Immature natural killer cell (primary cell): Measurements from ENCODE around the gene MPO. TPM values are rescaled to one million over a fixed set of nuclear protein-coding genes. Genes with fewer than 3 reads are reported as not detected.

Experiments
- DNase-seq, 3 donors: peaks; one replicate each; pipeline ENCODE4 v3.0.0; 2022; ENCODE audit warnings: mixed read lengths in 1 of 3
- H3K27ac Mint-ChIP-seq, 6 donors: one replicate each; pipeline ENCODE4 v1.8.0; 2020; ENCODE audit warnings: mixed read lengths in 6 of 6, mild to moderate bottlenecking in 5 of 6, inconsistent platforms in 4 of 6, moderate library complexity in 3 of 6
- H3K27me3 Mint-ChIP-seq, 3 donors: one replicate each; pipeline ENCODE4 v1.8.0; 2020 to 2021; ENCODE audit warnings: low read depth in 3 of 3, mild to moderate bottlenecking in 3 of 3, mixed read lengths in 3 of 3, moderate library complexity in 3 of 3, inconsistent platforms in 1 of 3
- H3K36me3 Mint-ChIP-seq, 3 donors: one replicate each; pipeline ENCODE4 v1.8.0; 2020; ENCODE audit warnings: mixed read lengths in 3 of 3, inconsistent platforms in 2 of 3, mild to moderate bottlenecking in 2 of 3
- H3K4me1 Mint-ChIP-seq, 2 donors: one replicate each; pipeline ENCODE4 v1.8.0; 2020; ENCODE audit warnings: inconsistent platforms in 2 of 2, mild to moderate bottlenecking in 2 of 2, mixed read lengths in 2 of 2, moderate library complexity in 1 of 2
- H3K4me3 Mint-ChIP-seq, 5 donors: one replicate each; pipeline ENCODE4 v1.8.0; 2020; ENCODE audit warnings: mild to moderate bottlenecking in 5 of 5, mixed read lengths in 5 of 5, inconsistent platforms in 3 of 5, moderate library complexity in 3 of 5
- H3K9me3 Mint-ChIP-seq, 6 donors: one replicate each; pipeline ENCODE4 v1.8.0; 2020; ENCODE audit warnings: mild to moderate bottlenecking in 6 of 6, mixed read lengths in 6 of 6, inconsistent platforms in 4 of 6, moderate library complexity in 3 of 6
- polyA plus RNA-seq, 3 donors: library from polyadenylated mRNA; unstranded; fragments of 300-500 nt; fragmentation: Illumina TruSeq; gene quantifications; one replicate each; pipeline ENCODE4 v1.2.3, GENCODE V29; 2021

The MPO gene
- polyA plus RNA-seq, 3 donors from 2014 or later: not detected

DNA sequence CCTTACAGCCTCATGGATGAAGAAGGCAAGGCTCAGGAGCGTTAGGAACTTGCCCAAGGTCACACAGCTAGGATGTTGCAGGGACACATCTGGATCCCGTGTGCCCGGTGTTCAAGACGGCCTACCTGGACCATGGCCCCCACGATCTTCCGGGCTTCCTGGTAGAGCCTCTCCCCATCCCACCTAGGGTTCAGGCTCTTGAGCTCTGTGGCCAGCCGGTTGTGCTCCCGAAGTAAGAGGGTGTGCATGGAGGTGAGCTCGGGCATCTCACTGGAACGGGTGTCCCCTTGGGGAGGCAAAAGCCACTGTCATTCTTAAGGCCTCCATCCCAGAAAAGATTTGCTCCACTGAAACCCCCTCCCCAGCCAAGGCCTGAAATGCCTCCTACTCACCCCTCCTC is 5.3 kb downstream of the MPO start:
- no peaks in the 10 kb centered on the region for H3K9me3 Mint-ChIP-seq
- DNase-seq: no peak
- H3K4me1 Mint-ChIP-seq: peaks cover 4 to 8% of the 10 kb centered on the region in 2 donors
- peaks cover 0 to 4% (median 3%) of the 10 kb centered on the region in 3 donors for H3K27me3 Mint-ChIP-seq
- H3K4me3 Mint-ChIP-seq: no peak overlapping the region
- H3K27ac Mint-ChIP-seq: no peak overlapping the region
- H3K36me3 Mint-ChIP-seq: no peaks in the 10 kb centered on the region

DNA sequence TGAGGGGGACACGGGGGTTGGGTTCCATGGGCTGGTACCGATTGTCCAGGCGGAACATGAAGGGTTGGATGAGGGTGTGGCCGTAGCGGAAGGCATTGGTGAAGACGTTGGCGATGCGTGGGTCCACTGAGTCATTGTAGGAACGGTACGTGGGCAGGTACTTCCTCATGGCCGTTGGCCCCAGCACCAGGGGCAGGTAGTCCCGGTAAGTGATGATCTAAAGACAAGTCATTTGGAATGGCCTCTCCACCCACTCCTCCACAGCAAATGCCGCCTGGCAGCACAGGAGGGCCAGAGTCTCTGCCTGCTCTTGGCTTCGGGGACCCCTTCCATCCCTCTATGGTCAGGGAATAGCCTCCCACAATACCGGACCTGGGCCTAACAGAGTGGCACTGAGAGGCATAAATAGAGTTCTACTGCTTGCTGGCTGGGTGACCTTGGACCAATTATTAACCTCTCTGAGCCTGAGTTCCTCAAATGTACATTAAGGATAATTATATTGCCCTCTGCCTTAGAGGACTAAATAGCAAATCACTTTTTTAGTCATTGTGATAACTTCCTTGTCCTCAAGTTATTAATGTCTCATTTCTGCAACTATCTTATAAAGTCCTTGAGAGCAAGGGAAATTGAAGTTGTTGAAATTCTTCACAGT is 7.2 kb downstream of the MPO start:
- Mint-ChIP-seq H3K27me3 (peaks cover 0 to 3% (median 3%) of the 10 kb centered on the region in 3 donors), H3K4me3 (no peak overlapping the region), H3K36me3 (no peaks in the 10 kb centered on the region), H3K4me1 (peaks cover 0 to 3% of the 10 kb centered on the region in 2 donors), H3K9me3 (no peaks in the 10 kb centered on the region), H3K27ac (no peak overlapping the region)
- no peak for DNase-seq

DNA sequence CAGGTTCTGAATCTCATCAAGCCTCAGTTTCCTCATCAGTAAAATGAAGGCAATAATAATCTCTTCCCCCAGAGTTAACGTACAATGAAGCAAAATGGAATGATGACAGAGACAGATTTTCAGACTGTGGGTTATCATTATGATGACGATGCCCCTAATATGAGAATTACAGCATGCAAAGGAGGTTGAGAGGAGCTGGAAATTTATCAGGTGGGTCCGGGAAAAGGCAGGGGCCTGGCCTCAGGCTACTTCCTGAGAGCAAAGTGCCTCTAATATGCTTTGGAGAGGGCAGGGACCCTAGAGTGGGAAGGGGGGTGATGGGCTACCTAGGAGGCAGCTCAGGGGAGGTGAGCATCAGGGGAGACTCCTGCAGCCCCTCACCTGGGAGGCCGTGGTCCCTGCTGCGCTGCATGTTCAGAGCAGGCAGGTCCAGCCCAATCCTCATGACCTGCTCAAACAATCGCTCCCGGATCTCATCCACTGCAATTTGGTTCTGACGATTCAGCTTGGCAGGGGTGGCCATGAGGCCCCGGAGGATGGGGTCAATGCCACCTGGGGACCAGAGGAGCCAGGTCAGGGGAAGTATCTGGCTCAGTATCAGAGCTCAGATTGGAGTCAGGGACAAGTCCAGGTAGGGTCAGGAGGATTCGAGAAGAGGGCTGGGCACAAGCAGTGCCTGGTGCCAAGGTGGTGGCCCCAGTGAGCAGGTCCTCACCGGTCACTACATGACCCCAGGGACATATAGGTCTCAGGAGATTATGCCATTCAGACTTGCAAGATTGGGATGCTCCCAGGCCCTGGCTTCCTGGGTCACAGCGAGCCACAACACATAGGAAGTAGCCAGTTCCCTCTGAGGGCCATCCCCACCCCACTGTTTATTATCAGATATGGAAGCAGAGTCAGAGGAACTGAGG is 8.1 kb downstream of the MPO start:
- H3K4me1 Mint-ChIP-seq: peaks cover 0 to 3% of the 10 kb centered on the region in 2 donors
- H3K36me3 Mint-ChIP-seq: no peaks in the 10 kb centered on the region
- no peaks in the 10 kb centered on the region for H3K9me3 Mint-ChIP-seq
- H3K27ac Mint-ChIP-seq: no peak overlapping the region
- no peak overlapping the region for H3K4me3 Mint-ChIP-seq
- H3K27me3 Mint-ChIP-seq: peaks cover 1 to 3% (median 2%) of the 10 kb centered on the region in 3 donors
- no peak for DNase-seq

DNA sequence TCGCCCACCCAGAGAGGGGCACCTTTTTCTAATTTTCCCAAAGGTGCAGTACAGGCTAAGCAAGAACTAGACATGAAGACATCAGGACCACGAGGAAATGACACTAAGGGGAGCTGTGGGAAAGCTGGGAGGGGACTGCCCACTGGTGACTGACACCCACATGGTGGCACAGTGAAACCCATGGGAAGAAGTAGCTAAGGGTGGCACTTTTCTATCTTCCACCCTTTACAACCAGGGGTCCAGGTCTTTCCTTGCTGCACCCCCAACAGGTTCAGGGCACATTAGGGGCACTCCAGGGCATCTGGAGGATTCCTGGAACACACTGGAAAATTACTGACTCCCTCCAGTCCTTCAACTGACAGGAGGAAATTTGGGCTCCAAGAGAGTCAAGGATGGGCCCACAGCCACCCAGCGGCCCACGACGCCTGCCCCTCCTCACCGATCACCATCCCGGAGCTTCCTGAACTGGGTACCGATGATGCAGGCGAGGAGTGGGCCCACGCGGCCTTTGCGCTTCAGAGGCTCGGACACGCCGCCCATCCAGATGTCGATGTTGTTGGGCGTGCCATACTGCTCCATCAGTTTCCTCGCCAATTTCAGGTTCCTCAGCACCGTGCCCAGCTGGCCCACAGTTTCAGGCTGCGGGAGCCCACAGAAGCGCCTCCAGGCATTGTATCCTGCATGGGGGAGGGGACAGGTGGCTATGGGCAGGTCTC is 9.4 kb downstream of the MPO start:
- H3K27ac Mint-ChIP-seq: no peak overlapping the region
- no peaks in the 10 kb centered on the region for H3K4me1 Mint-ChIP-seq
- H3K4me3 Mint-ChIP-seq: no peak overlapping the region
- no peaks in the 10 kb centered on the region for H3K9me3 Mint-ChIP-seq
- DNase-seq: no peak
- peaks cover 2 to 4% (median 3%) of the 10 kb centered on the region in 3 donors for H3K27me3 Mint-ChIP-seq
- no peaks in the 10 kb centered on the region for H3K36me3 Mint-ChIP-seq

DNA sequence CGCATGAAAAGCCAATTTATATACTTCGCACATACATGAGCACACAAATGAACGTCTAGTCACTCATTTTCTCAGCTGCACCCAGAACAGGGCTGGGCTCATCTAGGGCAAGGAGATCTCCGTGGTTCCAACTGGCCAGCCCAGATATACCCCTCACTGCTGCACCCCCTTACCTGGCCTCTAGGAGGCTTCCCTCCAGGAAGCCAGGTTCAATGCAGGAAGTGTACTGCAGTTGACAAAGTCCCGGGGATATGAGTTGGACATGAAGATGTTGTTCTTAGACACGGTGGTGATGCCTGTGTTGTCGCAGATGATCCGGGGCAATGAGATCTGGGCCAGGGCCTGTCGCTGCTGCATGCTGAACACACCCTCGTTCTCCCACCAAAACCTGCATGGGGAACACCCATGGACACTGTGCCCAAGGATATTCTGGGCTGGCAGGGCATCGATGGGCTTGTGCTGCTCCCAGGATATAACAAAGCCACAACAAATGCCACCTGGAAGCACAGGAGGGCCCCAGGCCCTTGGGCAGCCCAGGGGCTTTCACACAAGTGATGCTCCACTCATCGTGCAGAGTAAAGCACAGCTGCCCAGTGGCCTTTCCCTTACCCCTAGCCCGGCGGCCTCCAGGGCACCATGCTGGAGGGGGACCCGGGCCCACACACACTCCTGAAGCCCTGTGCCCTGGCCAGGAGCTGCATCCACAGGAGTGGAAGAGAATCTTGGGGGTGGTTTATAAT is 10.1 kb downstream of the MPO start:
- Mint-ChIP-seq H3K27ac (no peak overlapping the region), H3K27me3 (peaks cover 3 to 6% (median 5%) of the 10 kb centered on the region in 3 donors), H3K4me3 (no peak overlapping the region), H3K4me1 (no peaks in the 10 kb centered on the region), H3K36me3 (no peaks in the 10 kb centered on the region), H3K9me3 (no peaks in the 10 kb centered on the region)
- DNase-seq: no peak

DNA sequence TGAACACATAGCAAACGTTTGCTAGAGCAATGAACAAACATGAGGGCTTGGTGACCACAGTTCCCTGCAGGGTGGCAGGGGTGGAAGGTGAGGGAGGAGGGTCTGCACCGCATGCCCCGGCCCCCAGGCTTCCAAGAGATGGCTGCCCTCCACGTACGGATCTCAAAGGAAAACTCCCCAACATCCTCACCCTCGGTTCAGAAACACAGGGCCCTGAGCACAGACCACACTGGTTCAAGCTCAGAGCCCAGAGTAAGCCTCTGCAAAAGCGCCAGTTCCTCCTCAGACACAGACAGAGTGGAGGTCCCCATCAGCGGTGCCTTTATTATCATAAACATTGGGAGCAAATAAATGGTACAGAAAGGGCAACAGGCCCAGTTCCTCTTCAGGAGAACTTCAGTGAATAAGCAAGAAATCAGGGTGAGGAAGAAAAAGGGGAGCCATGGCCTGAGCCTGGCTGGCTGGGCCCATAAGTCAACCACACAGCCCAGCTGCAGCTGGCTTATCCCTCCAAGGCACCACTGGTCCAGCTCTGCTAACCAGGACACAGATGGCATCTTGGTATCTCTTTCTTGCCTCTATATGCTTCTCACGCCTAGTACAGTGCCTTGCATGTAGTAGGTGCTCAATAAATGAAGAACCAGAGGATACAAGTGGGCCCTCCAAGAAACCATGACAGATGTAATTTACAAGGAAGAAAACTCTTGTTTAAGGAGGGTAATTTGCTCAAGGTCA is 11.0 kb downstream of the MPO start:
- H3K27ac Mint-ChIP-seq: no peak overlapping the region
- H3K27me3 Mint-ChIP-seq: peaks cover 3 to 10% (median 6%) of the 10 kb centered on the region in 3 donors
- no peak overlapping the region for H3K4me3 Mint-ChIP-seq
- no peaks in the 10 kb centered on the region for H3K9me3 Mint-ChIP-seq
- no peaks in the 10 kb centered on the region for H3K36me3 Mint-ChIP-seq
- DNase-seq: no peak
- H3K4me1 Mint-ChIP-seq: no peaks in the 10 kb centered on the region

DNA sequence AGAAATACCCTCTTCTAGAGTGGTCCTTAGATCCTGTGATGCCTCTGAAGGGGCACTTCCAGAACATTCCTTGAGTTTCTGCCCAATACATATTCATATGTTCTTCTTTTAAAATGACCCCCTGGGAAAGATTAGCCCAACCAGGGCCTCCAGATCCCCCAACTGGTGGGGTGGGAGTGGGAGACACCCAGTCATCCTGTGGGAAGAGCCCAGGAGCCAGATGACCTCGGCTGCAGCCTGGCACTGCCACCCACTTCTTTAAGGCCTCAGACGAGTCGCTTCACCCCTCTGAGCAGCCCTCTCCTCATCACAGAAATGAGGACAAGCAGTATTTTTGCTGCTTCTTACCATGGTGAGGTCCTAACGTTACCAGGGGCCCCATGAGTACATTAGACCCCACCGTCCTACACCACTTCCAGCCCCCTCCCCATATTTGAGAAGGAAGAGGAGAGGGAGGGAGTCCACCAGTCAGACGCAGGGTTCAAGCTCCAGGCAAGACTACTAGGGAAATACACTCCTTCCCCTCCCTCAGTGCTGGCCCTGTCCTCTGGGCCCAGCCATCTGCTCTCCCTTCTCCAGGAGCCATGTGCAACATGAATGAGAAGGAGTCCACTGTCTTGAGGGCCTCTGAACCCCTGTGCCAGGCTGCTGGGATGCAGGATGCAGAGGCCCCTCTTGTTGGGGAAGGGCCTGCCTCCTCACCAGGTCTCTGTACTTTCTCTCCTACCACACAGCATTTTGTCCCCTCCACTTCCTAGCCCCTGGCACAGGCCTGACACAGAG is 11.8 kb downstream of the MPO start:
- Mint-ChIP-seq H3K36me3 (no peaks in the 10 kb centered on the region), H3K27ac (peak overlapping the region in 1 of 6 donors; percentile 59), H3K4me3 (no peak overlapping the region), H3K4me1 (no peaks in the 10 kb centered on the region), H3K9me3 (no peaks in the 10 kb centered on the region), H3K27me3 (peaks cover 3 to 14% (median 6%) of the 10 kb centered on the region in 3 donors)
- DNase-seq: no peak

DNA sequence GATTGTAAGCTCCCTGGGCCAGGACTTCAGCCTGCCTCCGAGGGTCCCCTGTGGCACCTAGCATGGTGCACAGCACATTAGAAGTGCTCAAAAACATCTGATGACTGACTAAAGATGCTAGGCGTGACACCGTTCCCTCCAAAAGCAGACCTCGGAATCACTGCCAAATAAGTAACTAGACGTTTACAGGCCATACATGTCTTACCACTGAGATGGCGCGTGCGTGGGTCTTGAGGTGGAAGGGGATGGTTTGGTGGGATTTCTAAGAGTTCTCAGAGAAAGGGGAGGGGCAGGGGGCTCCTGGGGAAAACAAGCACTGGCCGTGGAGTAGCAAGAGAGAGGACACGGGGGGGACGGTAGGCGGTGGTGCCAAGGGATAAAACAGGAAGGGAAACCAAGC is 12.4 kb downstream of the MPO start:
- DNase-seq: no peak
- no peak overlapping the region for H3K27ac Mint-ChIP-seq
- no peaks in the 10 kb centered on the region for H3K36me3 Mint-ChIP-seq
- H3K9me3 Mint-ChIP-seq: no peaks in the 10 kb centered on the region
- H3K4me1 Mint-ChIP-seq: no peaks in the 10 kb centered on the region
- no peak overlapping the region for H3K4me3 Mint-ChIP-seq
- H3K27me3 Mint-ChIP-seq: peaks cover 3 to 18% (median 9%) of the 10 kb centered on the region in 3 donors

DNA sequence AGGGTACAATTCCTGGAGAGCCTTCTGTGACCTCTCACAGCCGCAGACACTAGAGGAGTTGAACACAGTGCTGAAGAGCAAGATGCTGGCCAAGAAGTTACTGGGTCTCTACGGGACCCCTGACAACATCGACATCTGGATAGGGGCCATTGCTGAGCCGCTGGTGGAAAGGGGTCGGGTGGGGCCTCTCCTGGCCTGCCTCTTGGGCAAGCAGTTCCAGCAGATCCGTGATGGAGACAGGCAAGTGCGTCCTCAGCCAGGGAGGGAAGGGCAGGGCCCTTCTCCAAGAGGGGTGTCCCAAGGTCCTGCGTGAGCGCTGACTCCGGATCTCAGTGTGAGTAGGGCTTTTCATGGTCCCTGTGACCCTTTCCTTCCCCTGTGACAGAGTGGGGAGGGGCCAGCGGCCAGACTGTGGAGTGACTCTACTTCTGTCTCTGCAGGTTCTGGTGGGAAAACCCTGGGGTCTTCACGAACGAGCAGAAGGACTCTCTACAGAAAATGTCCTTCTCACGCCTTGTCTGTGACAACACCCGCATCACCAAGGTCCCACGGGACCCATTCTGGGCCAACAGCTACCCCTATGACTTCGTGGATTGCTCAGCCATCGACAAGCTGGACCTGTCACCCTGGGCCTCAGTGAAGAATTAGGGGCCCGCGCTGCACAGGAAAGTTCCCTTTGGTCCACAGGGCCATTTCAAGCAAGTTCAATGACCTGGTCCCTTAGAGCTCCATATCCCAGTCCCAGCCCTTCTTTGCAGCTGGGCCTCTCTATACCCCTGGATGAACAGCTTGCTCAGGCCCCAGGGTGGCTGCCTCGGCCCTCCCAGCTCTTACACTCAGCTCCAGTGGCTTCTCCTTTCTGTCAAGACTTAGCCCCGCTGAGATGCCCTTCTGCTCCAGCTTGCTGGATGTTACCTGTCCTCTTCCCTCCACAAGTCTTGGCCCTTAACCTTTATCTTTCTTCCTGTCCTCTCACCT is 13.1 kb downstream of the MPO start:
- Mint-ChIP-seq H3K9me3 (no peaks in the 10 kb centered on the region), H3K27me3 (peaks cover 0 to 25% (median 9%) of the 10 kb centered on the region in 3 donors), H3K4me1 (no peaks in the 10 kb centered on the region), H3K27ac (no peak overlapping the region), H3K36me3 (no peaks in the 10 kb centered on the region), H3K4me3 (no peak overlapping the region)
- DNase-seq: no peak

DNA sequence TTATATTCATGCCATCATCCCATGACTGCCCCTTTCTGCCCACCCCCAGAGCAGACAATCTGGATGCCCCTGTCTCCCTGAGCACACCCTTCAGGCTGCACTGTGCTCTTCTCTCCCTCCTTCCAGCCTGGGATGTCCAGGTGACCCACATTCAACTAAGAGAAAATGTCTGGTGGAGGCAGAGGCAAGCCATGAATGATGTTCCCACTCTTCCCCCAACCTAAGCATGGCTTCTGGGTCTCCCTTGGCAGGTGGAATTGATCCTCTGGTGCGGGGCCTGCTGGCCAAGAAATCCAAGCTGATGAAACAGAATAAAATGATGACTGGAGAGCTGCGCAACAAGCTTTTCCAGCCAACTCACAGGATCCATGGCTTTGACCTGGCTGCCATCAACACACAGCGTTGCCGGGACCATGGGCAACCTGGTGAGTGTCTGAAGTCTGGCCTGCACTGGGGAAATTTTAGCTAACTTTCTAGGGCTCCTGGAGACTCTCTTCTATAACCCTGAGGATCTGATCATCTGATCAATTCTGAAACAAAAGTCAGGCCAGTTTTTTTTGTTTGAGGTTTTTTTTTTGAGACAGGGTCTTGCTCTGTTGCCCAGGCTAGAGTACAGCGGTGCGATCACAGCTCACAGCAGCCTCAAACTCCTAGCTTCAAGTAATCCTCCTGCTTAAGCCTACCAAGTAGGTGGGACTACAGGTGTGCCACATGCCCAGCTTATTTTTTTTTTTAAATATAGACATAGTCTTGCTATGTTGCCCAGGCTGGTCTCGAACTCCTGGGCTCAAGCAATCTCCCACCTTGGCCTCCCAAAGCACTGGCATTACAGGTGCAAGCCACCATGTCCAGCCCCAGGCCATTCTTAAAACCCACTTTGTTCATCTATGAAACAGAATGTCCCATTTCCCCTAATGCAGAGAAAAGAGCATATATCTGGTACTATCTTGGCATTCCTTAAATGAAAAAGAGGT is 14.5 kb downstream of the MPO start:
- peaks cover 0 to 34% (median 11%) of the 10 kb centered on the region in 3 donors for H3K27me3 Mint-ChIP-seq
- DNase-seq: no peak

DNA sequence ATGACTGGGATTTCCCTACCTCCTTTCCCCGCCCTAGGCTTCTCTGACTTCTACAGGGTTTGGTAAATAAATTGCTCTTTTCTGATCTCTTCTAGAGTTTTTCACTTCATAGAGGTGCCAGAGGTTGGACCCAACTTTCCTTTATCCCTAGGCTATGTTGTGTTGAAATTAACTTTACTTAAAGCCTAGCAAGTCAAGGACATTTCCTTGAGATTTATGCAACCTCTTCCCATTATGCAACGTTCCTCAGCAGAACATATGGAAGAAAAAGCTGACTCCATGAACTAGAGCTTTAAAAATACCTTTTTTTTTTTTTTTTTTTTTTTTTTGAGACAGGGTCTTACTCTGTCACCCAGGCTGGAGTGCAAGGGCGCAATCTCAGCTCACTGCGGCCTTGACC is 15.5 kb downstream of the MPO start:
- Mint-ChIP-seq H3K36me3 (no peaks in the 10 kb centered on the region), H3K4me3 (no peak overlapping the region), H3K27ac (no peak overlapping the region), H3K27me3 (peaks cover 0 to 38% (median 11%) of the 10 kb centered on the region in 3 donors), H3K4me1 (no peaks in the 10 kb centered on the region), H3K9me3 (no peaks in the 10 kb centered on the region)
- no peak for DNase-seq

More for the DNA sequence above, 14.5 kb downstream of the MPO start:
- Mint-ChIP-seq H3K4me1 (no peaks in the 10 kb centered on the region), H3K4me3 (no peak overlapping the region), H3K36me3 (no peaks in the 10 kb centered on the region), H3K27ac (no peak overlapping the region), H3K9me3 (no peaks in the 10 kb centered on the region)
